GM21447 (cell line): ENCODE data around the gene USP19.

Experiments used
- ATAC-seq: cut with Tn5 transposase; IDR thresholded peaks from one replicate; pipeline ENCODE4 v1.9.1; 2021; ENCODE audit not compliant: unreplicated experiment

USP19 gene

GRCh38 chr3:49120438-49121131 is at the start of gene USP19:
TSS of gene USP19 (minus strand) at chr3:49120823. CDS start at chr3:49119145, 1,678 bp downstream.
- ATAC-seq, result peak; percentile 85

GRCh38 chr3:49166752-49167556 is 46.3 kb upstream of the USP19 start:
- no peak for ATAC-seq

- ATAC-seq, result peak; percentile 68
Measured at GRCh38 chr3:49165771-49166751, 45.4 kb upstream of the USP19 start, which contains the start of gene CCDC71. TSS of gene CCDC71 (minus strand) at chr3:49166331. CDS start at chr3:49164208, 2,123 bp downstream.

- ATAC-seq, result no peak
Measured at GRCh38 chr3:49164983-49165720, 44.5 kb upstream of the USP19 start.

GRCh38 chr3:49163609-49164008 is 43.0 kb upstream of the USP19 start:
- ATAC-seq, result no peak

- ATAC-seq, result no peak
Measured at GRCh38 chr3:49162751-49163419, 42.3 kb upstream of the USP19 start.

- no peak for ATAC-seq
Measured at GRCh38 chr3:49161808-49162530, 41.3 kb upstream of the USP19 start.

- no peak for ATAC-seq
Measured at GRCh38 chr3:49161197-49161596, 40.6 kb upstream of the USP19 start.

- ATAC-seq, result no peak
Measured at GRCh38 chr3:49158792-49159191, 38.2 kb upstream of the USP19 start.

- ATAC-seq, result no peak
Measured at GRCh38 chr3:49158103-49158709, 37.6 kb upstream of the USP19 start.

- ATAC-seq, result no peak
Measured at GRCh38 chr3:49157289-49157688, 36.7 kb upstream of the USP19 start.

- ATAC-seq, result no peak
Measured at GRCh38 chr3:49153349-49153912, 32.8 kb upstream of the USP19 start.

GRCh38 chr3:49151610-49152009 is 31.0 kb upstream of the USP19 start:
- ATAC-seq, result no peak

GRCh38 chr3:49148159-49148558 is 27.5 kb upstream of the USP19 start:
- ATAC-seq, result no peak

GRCh38 chr3:49140080-49140479 is 19.5 kb upstream of the USP19 start:
- no peak for ATAC-seq

- ATAC-seq, result no peak
Measured at GRCh38 chr3:49135499-49135898, 14.9 kb upstream of the USP19 start.

GRCh38 chr3:49134471-49135265 is 14.0 kb upstream of the USP19 start:
- no peak for ATAC-seq
